Upper lobe of left lung (tissue), 4 donors: ENCODE results near the gene SH3GL1.

ENCODE experiments used
- EP300 ChIP-seq, 4 donors: sonication (generic); formaldehyde crosslinking; IDR thresholded peaks; one replicate each; pipeline ENCODE4 v1.5.1; 2017; ENCODE audit warnings: antibody characterized with exemption in 4 of 4, control low read depth in 2 of 4
- POLR2AphosphoS5 ChIP-seq, 2 donors: sonication (generic); formaldehyde crosslinking; IDR thresholded peaks; one replicate each; pipeline ENCODE4 v1.5.1; 2017; ENCODE audit warnings: antibody characterized with exemption in 2 of 2
- TF ChIP-seq, protein P1 (sequence below), 6 experiments: fragments of 450-650 bp in 4 of 6; fragments of 200-600 bp in 2 of 6; sonication (generic) in 2 of 6; IDR thresholded peaks; one replicate each; pipeline ENCODE4 v1.5.1; 2016 to 2019; ENCODE audit warnings: antibody characterized with exemption in 6 of 6

DNA sequence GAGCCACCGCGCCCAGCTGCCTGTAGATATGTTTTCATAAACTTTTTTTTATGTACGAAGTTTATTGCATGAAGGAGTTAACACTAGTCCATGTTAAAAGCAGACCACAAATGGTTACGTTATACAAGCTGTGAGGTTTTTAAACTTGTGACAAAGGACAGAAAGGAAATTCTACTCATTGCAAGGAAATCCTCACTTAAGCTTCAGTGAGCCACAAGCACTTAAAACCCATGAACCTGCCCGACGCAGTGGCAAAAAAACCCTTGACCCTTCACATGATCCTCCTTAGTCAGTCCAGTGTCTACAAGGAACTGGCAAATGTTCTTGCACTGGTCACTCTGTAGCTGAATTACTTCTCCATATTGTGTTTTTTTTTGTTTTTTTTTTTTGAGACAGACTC lies 52.8 kb downstream of the SH3GL1 start:
- TF ChIP-seq, protein P1, sequence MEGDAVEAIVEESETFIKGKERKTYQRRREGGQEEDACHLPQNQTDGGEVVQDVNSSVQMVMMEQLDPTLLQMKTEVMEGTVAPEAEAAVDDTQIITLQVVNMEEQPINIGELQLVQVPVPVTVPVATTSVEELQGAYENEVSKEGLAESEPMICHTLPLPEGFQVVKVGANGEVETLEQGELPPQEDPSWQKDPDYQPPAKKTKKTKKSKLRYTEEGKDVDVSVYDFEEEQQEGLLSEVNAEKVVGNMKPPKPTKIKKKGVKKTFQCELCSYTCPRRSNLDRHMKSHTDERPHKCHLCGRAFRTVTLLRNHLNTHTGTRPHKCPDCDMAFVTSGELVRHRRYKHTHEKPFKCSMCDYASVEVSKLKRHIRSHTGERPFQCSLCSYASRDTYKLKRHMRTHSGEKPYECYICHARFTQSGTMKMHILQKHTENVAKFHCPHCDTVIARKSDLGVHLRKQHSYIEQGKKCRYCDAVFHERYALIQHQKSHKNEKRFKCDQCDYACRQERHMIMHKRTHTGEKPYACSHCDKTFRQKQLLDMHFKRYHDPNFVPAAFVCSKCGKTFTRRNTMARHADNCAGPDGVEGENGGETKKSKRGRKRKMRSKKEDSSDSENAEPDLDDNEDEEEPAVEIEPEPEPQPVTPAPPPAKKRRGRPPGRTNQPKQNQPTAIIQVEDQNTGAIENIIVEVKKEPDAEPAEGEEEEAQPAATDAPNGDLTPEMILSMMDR (IDR thresholded peaks at IDR 0.05), result no peak
- TF ChIP-seq POLR2AphosphoS5 (IDR thresholded peaks at IDR 0.05) (no peak), EP300 (IDR thresholded peaks at IDR 0.05) (no peak)
